HG03108 (cell line): Measurements from ENCODE around the gene DGKB.

Experiments used
- ATAC-seq: cut with Tn5 transposase; IDR thresholded peaks from one replicate; pipeline ENCODE4 v1.9.1; 2021; ENCODE audit warnings: moderate library complexity; ENCODE audit not compliant: unreplicated experiment

DGKB gene

DNA sequence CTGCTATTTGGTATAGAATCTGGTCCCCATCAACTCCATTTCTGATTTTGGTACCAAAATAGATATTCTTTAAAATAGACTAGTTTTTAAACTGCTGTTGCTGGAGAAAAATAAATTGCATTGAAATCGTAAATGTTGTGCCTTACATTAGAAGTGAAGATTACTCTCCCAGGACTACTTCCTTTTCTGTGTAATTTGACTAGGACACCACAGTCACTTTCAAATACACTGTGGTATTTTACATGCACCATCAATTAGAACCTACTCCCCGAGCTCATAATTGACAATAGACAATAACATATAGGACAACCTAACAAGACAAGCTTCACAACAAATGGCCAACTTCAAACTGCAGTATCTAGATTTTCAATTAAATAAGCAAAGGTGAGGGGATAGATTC, 211.5 kb downstream of the DGKB start:
- no peak for ATAC-seq

- no peak for ATAC-seq
Observed at GRCh38 chr7:14690486-14690885, 212.1 kb downstream of the DGKB start.

GRCh38 chr7:14690075-14690474, 212.5 kb downstream of the DGKB start:
- no peak for ATAC-seq

GRCh38 chr7:14688208-14688607, 214.3 kb downstream of the DGKB start:
- no peak for ATAC-seq

- no peak for ATAC-seq
Observed at GRCh38 chr7:14687777-14688176, 214.8 kb downstream of the DGKB start.

GRCh38 chr7:14687241-14687640, 215.3 kb downstream of the DGKB start:
- ATAC-seq: no peak

GRCh38 chr7:14685167-14685566, 217.4 kb downstream of the DGKB start:
- no peak for ATAC-seq

GRCh38 chr7:14682910-14683465, 219.6 kb downstream of the DGKB start:
- no peak for ATAC-seq

GRCh38 chr7:14676896-14677295, 225.7 kb downstream of the DGKB start:
- ATAC-seq: no peak

DNA sequence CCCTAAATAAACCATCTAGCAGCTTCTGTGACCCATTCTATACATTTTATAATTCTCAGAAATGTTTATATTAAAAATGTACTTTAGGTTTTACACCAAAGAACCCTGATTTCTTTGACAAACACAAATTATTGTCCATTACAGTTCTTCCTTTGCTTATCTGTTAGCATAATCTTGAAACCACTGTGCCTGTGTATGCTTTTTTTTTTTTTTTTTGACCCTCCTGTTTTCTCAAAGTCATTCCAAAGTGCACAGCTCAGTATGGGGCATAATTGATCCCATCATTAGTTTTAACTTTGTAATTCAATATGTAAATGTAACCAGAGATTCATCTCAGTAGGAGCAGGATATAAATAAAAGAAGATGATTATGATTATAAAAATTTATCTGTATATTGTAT, 229.3 kb downstream of the DGKB start:
- no peak for ATAC-seq

GRCh38 chr7:14666913-14667312, 235.6 kb downstream of the DGKB start:
- ATAC-seq: no peak

GRCh38 chr7:14666304-14666703, 236.2 kb downstream of the DGKB start:
- no peak for ATAC-seq

GRCh38 chr7:14639801-14640200, 262.8 kb downstream of the DGKB start:
- no peak for ATAC-seq

DNA sequence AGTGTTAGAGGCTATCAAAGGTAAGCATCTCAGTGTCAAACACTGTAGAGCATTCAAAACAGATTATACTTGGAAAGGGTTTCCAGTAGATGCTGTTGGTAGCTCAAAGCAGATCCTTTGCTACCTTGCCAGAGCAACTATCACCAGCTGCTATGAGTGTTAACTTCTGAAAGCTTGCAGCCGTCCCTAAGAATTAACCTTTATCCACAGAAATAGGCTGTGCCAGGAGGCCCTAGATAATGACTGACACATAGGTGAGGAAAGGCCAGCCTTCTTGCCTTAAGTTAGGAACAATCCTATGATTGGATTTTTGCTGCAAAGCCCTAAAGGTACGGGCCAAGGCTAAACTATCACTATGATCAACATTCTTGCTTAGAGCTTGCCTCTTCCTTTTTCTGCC, 263.2 kb downstream of the DGKB start:
- ATAC-seq: no peak

DNA sequence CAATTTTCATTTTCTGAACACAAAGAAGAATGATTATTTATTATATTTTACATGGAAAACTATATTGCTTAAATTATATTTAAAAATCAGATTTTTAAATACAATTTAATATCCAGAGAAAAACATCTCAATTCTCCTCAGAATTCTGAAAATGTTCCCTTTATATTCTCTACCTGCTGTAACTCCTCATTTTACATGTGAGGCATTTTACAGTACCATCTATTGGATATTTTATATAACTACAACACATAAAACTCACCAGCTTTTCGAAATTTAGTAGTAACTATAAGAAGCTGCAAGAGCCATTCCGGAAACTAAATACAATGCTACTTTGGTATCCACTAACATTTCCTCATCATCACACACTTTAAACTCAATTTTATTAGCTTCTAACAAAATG, 264.6 kb downstream of the DGKB start:
- no peak for ATAC-seq

DNA sequence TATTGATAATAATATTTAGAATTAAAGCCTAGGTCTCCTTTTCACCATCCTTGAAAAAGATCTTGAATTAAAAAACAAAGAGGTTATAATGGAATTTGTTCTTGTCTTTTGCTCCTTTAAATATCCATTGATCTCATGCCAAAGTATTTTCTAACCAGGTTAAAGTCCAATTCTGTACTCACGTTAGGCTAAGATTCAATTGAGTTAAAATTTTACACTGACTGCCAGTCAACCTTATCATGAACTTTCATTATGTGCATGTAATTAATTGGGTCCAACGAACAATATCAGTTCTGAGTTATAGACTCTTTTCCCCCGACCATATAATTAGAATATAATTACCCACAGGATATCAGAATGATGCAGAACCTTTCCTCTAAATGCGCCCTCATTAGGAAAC, 266.6 kb downstream of the DGKB start:
- ATAC-seq: no peak

GRCh38 chr7:14630048-14630447, 272.5 kb downstream of the DGKB start:
- ATAC-seq: no peak

DNA sequence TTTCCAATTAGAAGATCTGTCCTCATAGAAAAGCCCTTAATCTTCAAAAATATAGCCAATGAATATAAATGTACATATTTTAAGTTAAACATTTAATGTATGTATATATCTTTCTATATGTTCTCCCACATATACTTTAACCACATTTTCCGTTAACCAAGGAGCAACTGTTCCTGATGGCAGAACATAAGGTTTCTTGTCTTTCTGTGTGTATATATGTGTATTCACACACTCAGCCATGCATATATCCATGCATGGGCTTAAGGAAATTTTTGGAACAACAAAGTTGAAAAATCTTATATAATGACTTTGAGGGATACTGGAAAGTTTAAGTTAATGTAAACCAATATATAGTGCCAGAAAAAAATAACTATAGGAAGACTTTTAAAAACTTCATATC, 274.0 kb downstream of the DGKB start:
- ATAC-seq: no peak

- ATAC-seq: no peak
Observed at GRCh38 chr7:14626076-14626475, 276.5 kb downstream of the DGKB start.

- no peak for ATAC-seq
Observed at GRCh38 chr7:14622559-14622958, 280.0 kb downstream of the DGKB start.

GRCh38 chr7:14606101-14606500, 296.4 kb downstream of the DGKB start:
- ATAC-seq: no peak

DNA sequence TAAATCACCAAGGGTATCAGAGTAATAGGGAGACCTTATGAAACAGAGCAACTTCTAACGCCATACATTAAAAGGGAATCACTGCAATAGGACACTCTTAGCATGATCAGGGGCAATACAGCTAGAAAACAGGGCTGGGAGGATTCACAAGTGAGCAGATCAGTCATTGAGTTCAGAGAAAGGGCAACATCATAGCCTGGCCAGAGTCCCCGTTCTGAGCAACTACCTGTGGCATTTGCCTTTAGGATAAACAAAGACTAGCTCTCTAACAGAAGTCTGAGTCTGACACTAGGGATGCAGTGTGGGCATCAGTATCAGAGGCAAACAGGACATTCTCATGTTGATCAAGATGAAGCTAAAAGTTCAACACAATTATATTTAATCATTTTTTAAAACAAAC, 297.9 kb downstream of the DGKB start:
- ATAC-seq: no peak

DNA sequence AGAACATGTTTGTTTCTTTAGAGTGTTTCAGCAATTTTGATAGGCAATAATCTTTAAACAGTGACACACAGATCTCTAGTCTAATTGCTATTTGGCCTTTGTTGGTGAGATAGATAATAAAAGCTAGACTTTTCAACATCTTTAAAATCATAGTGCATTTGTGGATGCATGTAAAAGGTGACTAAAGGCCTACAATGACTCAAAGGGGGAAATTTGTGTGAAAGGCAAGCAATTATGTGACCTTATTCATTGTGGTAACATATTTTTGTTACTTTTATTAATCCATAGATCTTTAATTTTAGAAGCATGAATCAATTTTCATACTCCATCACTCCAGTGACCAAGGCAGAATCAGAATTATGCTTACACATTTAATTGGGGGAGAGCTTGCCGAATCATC, 299.7 kb downstream of the DGKB start:
- no peak for ATAC-seq
